ENCODE results near the gene ATAD3B.
A peak's percentile ranks its signal among the peaks of the same experiment; 100 is the strongest.

- no peak for TF ChIP-seq CTCF (IDR thresholded peaks at IDR 0.05)
- TF ChIP-seq POLR2AphosphoS5 (IDR thresholded peaks at IDR 0.05; ENCODE audit: low read depth, low read length) = no peak
- TF ChIP-seq SIN3A (IDR thresholded peaks at IDR 0.05; ENCODE audit: borderline replicate concordance, insufficient read depth, low read depth, low read length) = 0 out of 2 replicates have a peak, but pooled peaks have one; percentile 15
Measured at GRCh38 chr1:1437033-1437903, 34.3 kb upstream of the ATAD3B start.

All from Panc1 (cell line).